ENCODE data around the gene NOC3L.
"Not testable (repeated sequence)": the region's sequence is repeated elsewhere in the genome, so short reads cannot be mapped to it uniquely, and the experiment has no call there.

NOC3L gene

DNA sequence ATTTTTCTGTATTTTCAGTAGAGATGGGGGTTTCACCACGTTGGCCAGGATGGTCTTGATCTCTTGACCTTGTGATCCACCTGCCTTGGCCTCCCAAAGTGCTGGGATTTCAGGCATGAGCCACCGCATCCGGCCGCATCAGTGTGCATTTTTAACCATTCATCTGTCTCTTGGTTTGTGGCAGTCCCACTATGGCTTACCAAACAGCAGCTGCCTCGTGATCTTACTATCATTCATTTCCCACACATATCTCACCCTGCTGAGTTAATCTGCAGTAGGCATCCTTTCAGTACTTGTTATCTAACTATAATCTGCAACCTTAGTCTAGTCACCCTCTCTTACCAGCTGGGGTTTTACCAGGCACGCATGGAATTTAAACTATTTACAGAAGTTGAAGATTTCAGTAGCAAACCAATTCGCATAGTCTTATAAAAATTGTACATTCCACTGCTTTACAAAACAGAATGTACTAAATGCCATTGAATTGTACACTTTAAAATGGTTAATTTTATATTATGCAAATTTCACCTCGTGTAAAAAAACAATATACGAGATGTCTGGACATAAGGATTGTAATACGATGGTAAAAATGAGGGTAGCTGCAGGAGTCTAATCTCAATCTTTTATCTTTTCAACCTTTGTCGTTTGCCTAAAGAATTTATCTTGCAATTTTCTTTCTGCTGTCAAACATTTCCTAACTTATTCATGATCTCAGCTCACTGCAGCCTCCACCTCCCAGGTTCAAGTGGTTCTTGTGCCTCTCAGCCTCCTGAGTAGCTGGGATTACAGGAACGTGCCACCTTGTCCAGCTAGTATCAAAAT, 35.0 kb upstream of the NOC3L start:
- Histone ChIP-seq H3K27ac (ENCODE audit: low read depth, low read length) (no peak overlapping the region), H3K9me3 (ENCODE audit: insufficient read depth, low read depth, low read length) (no peaks in the 10 kb centered on the region), H3K36me3 (ENCODE audit: insufficient read depth, low read length) (no peaks in the 10 kb centered on the region), H3K4me1 (ENCODE audit: insufficient read depth, low read length) (no peaks in the 10 kb centered on the region), H3K4me3 (ENCODE audit: low read length) (no peak overlapping the region), H3K27me3 (ENCODE audit: insufficient read depth, low read length) (peaks cover 3% of the 10 kb centered on the region), H3K9ac (ENCODE audit: low read depth, low read length) (no peak overlapping the region)
- WGBS = 87% methylated on average over 9 of the region's 12 CpGs

DNA sequence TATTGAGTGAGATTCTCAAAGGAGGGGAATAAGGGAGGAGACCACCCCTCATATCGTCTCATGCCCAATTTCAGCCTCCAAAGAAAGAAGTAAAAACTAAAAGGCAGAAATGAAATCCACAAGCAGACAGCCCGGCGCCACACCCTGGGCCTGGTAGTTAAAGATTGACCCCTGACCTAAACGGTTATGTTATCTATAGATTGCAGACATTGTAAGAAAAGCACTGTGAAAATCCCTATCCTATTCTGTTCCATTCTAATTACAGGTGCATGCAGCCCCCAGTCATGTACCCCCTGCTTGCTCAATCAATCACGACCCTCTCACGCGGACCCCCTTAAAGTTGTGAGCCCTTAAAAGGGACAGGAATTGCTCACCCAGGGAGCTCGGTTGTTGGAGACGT, 29.4 kb upstream of the NOC3L start:
- H3K9me3 ChIP-seq (ENCODE audit: insufficient read depth, low read depth, low read length); H3K4me3 ChIP-seq (ENCODE audit: low read length); H3K27me3 ChIP-seq (ENCODE audit: insufficient read depth, low read length); H3K36me3 ChIP-seq (ENCODE audit: insufficient read depth, low read length); H3K9ac ChIP-seq (ENCODE audit: low read depth, low read length); H3K4me1 ChIP-seq (ENCODE audit: insufficient read depth, low read length); H3K27ac ChIP-seq (ENCODE audit: low read depth, low read length): not testable (repeated sequence)
- WGBS = 94% methylated on average over 9 of the region's 9 CpGs

DNA sequence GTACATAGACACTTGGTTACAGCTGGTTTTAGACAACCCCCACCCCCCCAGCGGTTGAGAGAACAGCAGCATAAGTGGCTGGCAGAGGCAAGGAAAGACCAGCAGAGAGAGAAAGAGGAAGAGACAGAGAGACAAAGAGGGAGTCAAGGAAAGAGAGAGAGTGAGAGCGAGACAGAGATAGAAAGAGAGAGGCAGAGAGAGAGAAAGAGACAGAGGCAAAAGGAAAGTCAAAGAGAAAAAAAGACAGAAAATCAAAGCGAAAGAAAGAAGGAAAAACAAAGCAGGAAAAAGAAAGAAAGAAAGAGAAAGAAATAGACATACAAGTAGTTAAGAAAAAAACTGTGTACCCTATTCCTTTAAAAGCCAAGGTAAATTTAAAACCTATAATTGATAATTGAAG, 23.0 kb upstream of the NOC3L start:
- H3K27me3 ChIP-seq (ENCODE audit: insufficient read depth, low read length); H3K9ac ChIP-seq (ENCODE audit: low read depth, low read length); H3K4me1 ChIP-seq (ENCODE audit: insufficient read depth, low read length); H3K36me3 ChIP-seq (ENCODE audit: insufficient read depth, low read length); H3K27ac ChIP-seq (ENCODE audit: low read depth, low read length); H3K9me3 ChIP-seq (ENCODE audit: insufficient read depth, low read depth, low read length); H3K4me3 ChIP-seq (ENCODE audit: low read length): not testable (repeated sequence)
- WGBS = 96% methylated on average over 3 of the region's 3 CpGs

DNA sequence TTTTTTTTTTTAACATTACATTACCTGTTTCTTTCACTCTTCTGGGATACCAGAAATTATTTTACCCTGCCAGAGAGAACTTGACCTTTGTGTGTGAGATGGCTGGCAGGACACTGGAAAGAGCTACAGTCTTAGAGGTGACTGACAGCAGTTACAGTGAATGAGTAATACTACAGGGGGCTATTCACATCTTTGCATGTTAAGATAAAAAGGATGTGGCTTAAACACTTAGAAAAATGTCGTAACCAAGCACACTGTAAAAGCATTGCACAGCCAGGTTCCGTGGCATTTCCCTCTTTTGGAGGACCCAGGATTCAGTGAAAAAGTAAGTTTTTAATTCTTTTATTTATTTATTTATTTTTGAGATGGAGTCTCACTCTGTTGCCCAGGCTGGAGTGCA, 20.8 kb upstream of the NOC3L start:
- no peaks in the 10 kb centered on the region for H3K4me1 ChIP-seq (ENCODE audit: insufficient read depth, low read length)
- H3K4me3 ChIP-seq (ENCODE audit: low read length) = no peak overlapping the region
- no peaks in the 10 kb centered on the region for H3K36me3 ChIP-seq (ENCODE audit: insufficient read depth, low read length)
- H3K9ac ChIP-seq (ENCODE audit: low read depth, low read length) = no peak overlapping the region
- no peak overlapping the region for H3K27ac ChIP-seq (ENCODE audit: low read depth, low read length)
- H3K27me3 ChIP-seq (ENCODE audit: insufficient read depth, low read length) = no peaks in the 10 kb centered on the region
- 88% methylated on average over 2 of the region's 2 CpGs for WGBS
- H3K9me3 ChIP-seq (ENCODE audit: insufficient read depth, low read depth, low read length) = no peaks in the 10 kb centered on the region

DNA sequence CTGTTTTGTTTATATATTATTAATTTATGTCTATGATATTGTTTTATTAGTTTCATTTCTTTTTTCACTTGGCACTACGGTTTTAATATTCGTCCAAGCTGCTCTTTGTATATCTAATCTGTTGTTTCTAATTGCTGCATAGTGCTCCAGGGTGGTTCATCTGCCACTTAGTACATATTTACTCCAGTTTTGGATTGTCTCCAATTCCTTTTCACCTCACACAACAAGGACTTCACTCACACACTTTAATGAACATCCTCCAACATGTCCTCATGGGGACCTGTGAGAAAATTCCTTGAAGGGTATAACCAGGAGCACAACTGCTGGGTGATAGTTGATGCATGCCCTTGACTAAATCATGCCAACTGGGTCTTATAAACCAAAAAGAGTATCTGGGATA, 14.1 kb upstream of the NOC3L start:
- WGBS = 92% methylated on average over 2 of the region's 2 CpGs

DNA sequence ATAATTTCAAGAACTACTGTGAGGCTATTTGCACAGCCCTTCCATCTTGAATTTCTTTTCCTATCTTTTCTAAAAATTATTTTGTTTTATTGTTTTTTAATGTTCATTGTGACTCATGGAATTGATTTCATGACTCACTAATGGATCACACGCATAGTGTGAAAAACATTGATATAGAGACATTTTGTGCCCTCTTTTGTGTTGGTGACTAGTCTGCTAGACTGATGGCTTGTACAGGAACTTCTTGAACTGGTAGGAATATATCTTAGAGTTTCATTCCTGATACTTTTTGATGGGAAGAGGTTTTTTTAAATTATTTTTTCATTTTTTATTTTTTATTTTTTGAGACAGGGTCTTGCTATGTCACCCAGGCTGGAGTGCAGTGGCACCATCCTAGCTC, 12.6 kb upstream of the NOC3L start:
- no peaks in the 10 kb centered on the region for H3K27me3 ChIP-seq (ENCODE audit: insufficient read depth, low read length)
- H3K4me1 ChIP-seq (ENCODE audit: insufficient read depth, low read length) = no peaks in the 10 kb centered on the region
- 94% methylated on average over 1 of the region's 1 CpG for WGBS
- H3K9me3 ChIP-seq (ENCODE audit: insufficient read depth, low read depth, low read length) = no peaks in the 10 kb centered on the region
- no peak overlapping the region for H3K4me3 ChIP-seq (ENCODE audit: low read length)
- no peak overlapping the region for H3K9ac ChIP-seq (ENCODE audit: low read depth, low read length)
- H3K27ac ChIP-seq (ENCODE audit: low read depth, low read length) = no peak overlapping the region
- H3K36me3 ChIP-seq (ENCODE audit: insufficient read depth, low read length) = no peaks in the 10 kb centered on the region

More for the DNA sequence above, 14.1 kb upstream of the NOC3L start:
- H3K9ac ChIP-seq (ENCODE audit: low read depth, low read length) = no peak overlapping the region
- no peaks in the 10 kb centered on the region for H3K36me3 ChIP-seq (ENCODE audit: insufficient read depth, low read length)
- no peak overlapping the region for H3K27ac ChIP-seq (ENCODE audit: low read depth, low read length)
- H3K4me1 ChIP-seq (ENCODE audit: insufficient read depth, low read length) = no peaks in the 10 kb centered on the region
- no peaks in the 10 kb centered on the region for H3K9me3 ChIP-seq (ENCODE audit: insufficient read depth, low read depth, low read length)
- no peak overlapping the region for H3K4me3 ChIP-seq (ENCODE audit: low read length)
- H3K27me3 ChIP-seq (ENCODE audit: insufficient read depth, low read length) = no peaks in the 10 kb centered on the region

DNA sequence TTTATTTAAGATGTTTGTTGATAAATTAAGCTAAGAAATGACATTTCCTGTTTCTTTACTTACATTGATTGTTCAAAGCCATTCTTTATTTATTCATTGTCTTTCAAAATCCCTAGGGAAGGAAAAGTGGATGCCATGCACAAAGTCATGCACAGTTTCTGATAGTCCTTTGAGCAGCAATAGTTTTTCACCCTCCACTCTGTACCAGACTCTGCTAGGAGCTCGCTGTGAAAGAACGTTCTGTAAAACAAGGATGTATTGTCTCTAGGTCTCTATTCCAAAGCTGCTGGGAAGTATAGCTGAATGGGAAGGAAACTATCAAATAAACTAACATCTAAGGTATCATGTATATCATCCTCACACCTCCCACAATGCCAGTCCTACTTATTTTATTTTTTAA, 7.8 kb upstream of the NOC3L start:
- no peaks in the 10 kb centered on the region for H3K4me1 ChIP-seq (ENCODE audit: insufficient read depth, low read length)
- 100% methylated on average over 1 of the region's 2 CpGs for WGBS
- H3K9ac ChIP-seq (ENCODE audit: low read depth, low read length) = no peak overlapping the region
- no peak overlapping the region for H3K4me3 ChIP-seq (ENCODE audit: low read length)
- no peaks in the 10 kb centered on the region for H3K36me3 ChIP-seq (ENCODE audit: insufficient read depth, low read length)
- H3K27ac ChIP-seq (ENCODE audit: low read depth, low read length) = no peak overlapping the region
- no peaks in the 10 kb centered on the region for H3K9me3 ChIP-seq (ENCODE audit: insufficient read depth, low read depth, low read length)
- H3K27me3 ChIP-seq (ENCODE audit: insufficient read depth, low read length) = peaks cover 10% of the 10 kb centered on the region

DNA sequence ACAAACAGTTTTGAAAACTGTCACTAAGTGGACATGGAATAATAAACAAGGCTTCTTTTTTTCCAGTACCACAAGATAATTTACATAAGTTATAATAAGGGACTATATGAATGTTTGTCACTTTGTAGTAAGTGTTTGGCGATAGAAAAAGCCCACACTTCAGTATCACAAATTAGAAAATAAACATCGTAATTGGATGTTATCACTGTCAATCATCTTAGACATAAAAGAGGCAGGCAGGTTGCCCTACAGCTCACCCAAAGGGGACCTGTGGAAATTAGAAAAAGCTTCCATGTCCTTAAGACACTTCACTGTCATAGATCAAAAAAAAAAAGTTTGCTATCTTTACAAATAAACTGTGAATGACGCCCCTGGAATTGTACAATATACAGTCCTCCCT, 3.6 kb upstream of the NOC3L start:
- Histone ChIP-seq H3K27ac (ENCODE audit: low read depth, low read length) (no peak overlapping the region), H3K27me3 (ENCODE audit: insufficient read depth, low read length) (peaks cover 34% of the 10 kb centered on the region), H3K36me3 (ENCODE audit: insufficient read depth, low read length) (peaks cover 2% of the 10 kb centered on the region), H3K4me3 (ENCODE audit: low read length) (no peak overlapping the region), H3K9me3 (ENCODE audit: insufficient read depth, low read depth, low read length) (no peaks in the 10 kb centered on the region), H3K9ac (ENCODE audit: low read depth, low read length) (no peak overlapping the region), H3K4me1 (ENCODE audit: insufficient read depth, low read length) (peaks cover 7% of the 10 kb centered on the region)
- 88% methylated on average over 2 of the region's 3 CpGs for whole genome bisulfite sequencing

DNA sequence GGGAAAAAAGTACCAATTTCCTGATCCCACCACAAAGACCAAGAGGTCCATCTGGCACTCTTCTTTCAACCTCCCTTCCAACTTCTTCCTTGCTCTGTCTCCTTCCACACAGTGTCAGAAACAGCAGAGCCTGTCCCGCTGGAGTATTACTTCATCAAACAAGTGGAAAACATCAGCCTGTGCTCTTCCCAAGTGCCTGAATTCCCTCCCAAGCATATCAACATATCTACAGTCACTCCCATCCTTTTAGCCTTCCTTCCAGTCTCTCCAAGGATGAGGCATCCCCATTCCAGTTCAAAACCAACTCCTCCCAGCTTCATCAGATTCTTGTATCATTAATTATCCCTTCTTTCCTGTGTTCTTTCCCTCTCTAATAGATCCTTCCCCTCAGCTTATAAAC, 1.7 kb upstream of the NOC3L start:
- H3K9ac ChIP-seq (ENCODE audit: low read depth, low read length) = no peak overlapping the region
- WGBS = 94% methylated on average over 1 of the region's 1 CpG

DNA sequence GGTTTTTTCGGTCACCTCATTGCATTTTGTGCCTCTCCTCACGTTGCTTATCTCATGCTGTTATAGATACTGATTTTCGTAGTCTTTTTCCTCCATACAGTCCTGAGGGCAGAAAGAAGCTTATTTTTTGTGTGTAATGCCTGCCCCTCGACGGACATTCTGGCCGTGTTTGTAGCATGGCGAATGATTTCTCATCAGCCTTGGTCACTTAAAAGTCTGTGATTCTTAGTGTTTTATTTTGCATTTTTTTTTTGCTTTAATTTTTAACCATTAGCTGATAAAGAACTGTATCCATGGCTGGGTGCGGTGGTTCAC, 469 bp upstream of the NOC3L start:
- peaks cover 34% of the 10 kb centered on the region for H3K27me3 ChIP-seq (ENCODE audit: insufficient read depth, low read length)
- H3K27ac ChIP-seq (ENCODE audit: low read depth, low read length) = no peak overlapping the region
- peaks cover 13% of the 10 kb centered on the region for H3K4me1 ChIP-seq (ENCODE audit: insufficient read depth, low read length)
- no peaks in the 10 kb centered on the region for H3K9me3 ChIP-seq (ENCODE audit: insufficient read depth, low read depth, low read length)
- H3K9ac ChIP-seq (ENCODE audit: low read depth, low read length) = no peak overlapping the region
- 73% methylated on average over 8 of the region's 8 CpGs for WGBS
- peaks cover 32% of the 10 kb centered on the region for H3K36me3 ChIP-seq (ENCODE audit: insufficient read depth, low read length)
- peak overlapping the region; percentile 99 for H3K4me3 ChIP-seq (ENCODE audit: low read length)

More for the DNA sequence above, 1.7 kb upstream of the NOC3L start:
- Histone ChIP-seq H3K4me3 (ENCODE audit: low read length) (no peak overlapping the region), H3K27me3 (ENCODE audit: insufficient read depth, low read length) (peaks cover 34% of the 10 kb centered on the region), H3K9me3 (ENCODE audit: insufficient read depth, low read depth, low read length) (no peaks in the 10 kb centered on the region), H3K36me3 (ENCODE audit: insufficient read depth, low read length) (peaks cover 20% of the 10 kb centered on the region), H3K4me1 (ENCODE audit: insufficient read depth, low read length) (peaks cover 10% of the 10 kb centered on the region), H3K27ac (ENCODE audit: low read depth, low read length) (no peak overlapping the region)

DNA sequence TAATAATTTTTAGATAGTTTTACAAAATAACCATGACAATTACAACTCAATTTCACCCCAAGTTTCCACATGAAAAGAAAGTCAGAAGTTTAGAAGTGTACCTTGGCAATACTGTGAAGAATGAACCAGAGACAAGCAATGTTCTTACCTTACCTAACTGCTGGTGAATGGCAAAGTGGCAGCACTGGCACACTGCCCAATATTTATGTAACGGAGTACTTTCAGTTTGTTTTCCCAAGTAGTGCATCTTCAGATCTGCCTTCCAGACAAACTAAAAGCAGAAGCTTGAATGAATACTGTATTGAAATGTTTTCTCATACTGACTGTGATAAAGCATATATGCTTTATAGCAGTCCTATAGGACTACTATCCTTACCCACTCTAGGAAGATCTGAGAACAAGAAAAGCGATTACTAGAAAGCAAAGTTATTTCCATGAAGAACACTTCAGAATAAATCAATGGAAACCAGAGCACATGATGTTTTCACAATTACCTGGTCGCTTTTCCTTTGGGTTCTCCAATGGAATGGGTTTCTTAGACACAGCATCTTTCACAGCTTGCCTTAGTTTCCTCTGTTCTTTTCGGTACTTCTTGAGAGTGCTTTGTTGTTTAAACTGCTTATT, 1.5 kb downstream of the NOC3L start:
- H3K27me3 ChIP-seq (ENCODE audit: insufficient read depth, low read length) = peaks cover 32% of the 10 kb centered on the region
- H3K27ac ChIP-seq (ENCODE audit: low read depth, low read length) = no peak overlapping the region
- H3K9ac ChIP-seq (ENCODE audit: low read depth, low read length) = peak overlapping the region; percentile 86; the same call in 1 of the 2 replicates
- H3K4me3 ChIP-seq (ENCODE audit: low read length) = peak overlapping the region; percentile 99
- peaks cover 13% of the 10 kb centered on the region for H3K4me1 ChIP-seq (ENCODE audit: insufficient read depth, low read length)
- H3K36me3 ChIP-seq (ENCODE audit: insufficient read depth, low read length) = peaks cover 52% of the 10 kb centered on the region
- 94% methylated on average over 4 of the region's 4 CpGs for WGBS
- H3K9me3 ChIP-seq (ENCODE audit: insufficient read depth, low read depth, low read length) = no peaks in the 10 kb centered on the region

Data from HUES64 (cell line).